Left lobe of liver (tissue), 2 donors: ENCODE measurements around the gene ABCC6. TPM values are rescaled to one million over a fixed set of nuclear protein-coding genes. Genes with fewer than 3 reads are reported as not detected.
"Not testable (repeated sequence)": the region's sequence is repeated elsewhere in the genome, so short reads cannot be mapped to it uniquely, and the experiment has no call there.

ENCODE experiments used
- ATAC-seq: fragments of 200-7000 bp; cut with Tn5 transposase; one replicate; pipeline ENCODE4 v1.9.1; 2020; ENCODE audit warnings: mild to moderate bottlenecking, moderate library complexity
- DNase-seq: peaks from one replicate; pipeline ENCODE4 v3.0.0-alpha.2; 2020; ENCODE audit warnings: low spot score
- total RNA-seq: library from RNA; stranded (reverse); gene quantifications from one replicate; pipeline ENCODE4 v1.2.1, GENCODE V29; 2021
- donor health status: DM: no; HTN: no; CAD: no; lungs with moderate emphysema.
- donor health status: DM: no; HTN: yes; CAD: no.

The ABCC6 gene
- 128 TPM for total RNA-seq

- DNase-seq: not testable (repeated sequence)
- peak; percentile 92 for ATAC-seq
Observed at GRCh38 chr16:16222850-16223661, at the start of gene ABCC6. ABCC6 (minus strand) TSS chr16:16223494; CDS start chr16:16223434, 60 bp downstream.

GRCh38 chr16:16272573-16273221 lies 49.4 kb upstream of the ABCC6 start:
- peak; percentile 97 for ATAC-seq
- DNase-seq: not testable (repeated sequence)

GRCh38 chr16:16271658-16272057 lies 48.4 kb upstream of the ABCC6 start:
- not testable (repeated sequence) for DNase-seq, ATAC-seq

GRCh38 chr16:16268185-16268808 lies 45.0 kb upstream of the ABCC6 start:
- DNase-seq, ATAC-seq: not testable (repeated sequence)

- not testable (repeated sequence) for DNase-seq, ATAC-seq
Observed at GRCh38 chr16:16267708-16268107, 44.4 kb upstream of the ABCC6 start.

GRCh38 chr16:16265044-16265443 lies 41.8 kb upstream of the ABCC6 start:
- not testable (repeated sequence) for DNase-seq, ATAC-seq

- not testable (repeated sequence) for DNase-seq, ATAC-seq
Observed at GRCh38 chr16:16263947-16264346, 40.7 kb upstream of the ABCC6 start.

GRCh38 chr16:16262954-16263555 lies 39.8 kb upstream of the ABCC6 start:
- DNase-seq: not testable (repeated sequence)
- ATAC-seq: peak; percentile 60

- ATAC-seq, DNase-seq: not testable (repeated sequence)
Observed at GRCh38 chr16:16259971-16260370, 36.7 kb upstream of the ABCC6 start.

- ATAC-seq: peak; percentile 57
- DNase-seq: not testable (repeated sequence)
Observed at GRCh38 chr16:16258822-16259221, 35.5 kb upstream of the ABCC6 start.

- peak; percentile 90 for ATAC-seq
- DNase-seq: not testable (repeated sequence)
Observed at GRCh38 chr16:16257301-16257923, 34.1 kb upstream of the ABCC6 start.

GRCh38 chr16:16252377-16252776 lies 29.1 kb upstream of the ABCC6 start:
- ATAC-seq, DNase-seq: not testable (repeated sequence)

- ATAC-seq: peak; percentile 89
- not testable (repeated sequence) for DNase-seq
Observed at GRCh38 chr16:16249621-16250330, 26.5 kb upstream of the ABCC6 start.

GRCh38 chr16:16247439-16247838 lies 24.1 kb upstream of the ABCC6 start:
- not testable (repeated sequence) for DNase-seq

GRCh38 chr16:16246578-16247262 lies 23.4 kb upstream of the ABCC6 start:
- DNase-seq, ATAC-seq: not testable (repeated sequence)

More at GRCh38 chr16:16247439-16247838, 24.1 kb upstream of the ABCC6 start:
- ATAC-seq: not testable (repeated sequence)

- DNase-seq, ATAC-seq: not testable (repeated sequence)
Observed at GRCh38 chr16:16243886-16244285, 20.6 kb upstream of the ABCC6 start.

- not testable (repeated sequence) for DNase-seq, ATAC-seq
Observed at GRCh38 chr16:16240667-16241066, 17.4 kb upstream of the ABCC6 start.

GRCh38 chr16:16237738-16238137 lies 14.4 kb upstream of the ABCC6 start:
- not testable (repeated sequence) for ATAC-seq, DNase-seq

- DNase-seq, ATAC-seq: not testable (repeated sequence)
Observed at GRCh38 chr16:16237071-16237470, 13.8 kb upstream of the ABCC6 start.
